ENCODE measurements around the gene OR2F1.
"Not testable (repeated sequence)": the region's sequence is repeated elsewhere in the genome, so short reads cannot be mapped to it uniquely, and the experiment has no call there.

Gene OR2F1

GRCh38 chr7:144009361-144009760, 54.7 kb downstream of the OR2F1 start:
- no peak for DNase-seq (ENCODE audit: low spot score)

GRCh38 chr7:144010061-144010460, 55.4 kb downstream of the OR2F1 start:
- DNase-seq (ENCODE audit: low spot score), result not testable (repeated sequence)

DNA sequence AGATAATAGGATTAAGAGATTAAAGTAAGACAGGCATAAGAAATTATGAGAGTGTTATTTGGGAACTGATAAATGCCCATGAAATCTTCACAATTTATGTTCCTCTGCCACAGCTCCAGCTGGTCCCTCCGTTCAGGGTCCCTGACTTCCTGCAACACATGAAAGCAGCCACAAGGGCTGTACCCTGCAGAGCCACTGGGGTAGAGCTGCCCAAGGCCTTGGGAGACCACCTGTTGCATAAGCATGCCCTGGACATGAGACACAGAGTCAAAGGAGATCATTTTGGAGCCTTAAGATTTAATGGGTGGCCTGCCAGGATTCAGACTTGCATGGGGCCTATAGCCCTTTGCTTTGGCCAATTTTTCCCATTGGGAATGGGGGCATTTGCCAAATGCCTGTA, 56.2 kb downstream of the OR2F1 start:
- not testable (repeated sequence) for DNase-seq (ENCODE audit: low spot score)

GRCh38 chr7:144011458-144012230, 57.0 kb downstream of the OR2F1 start:
- no peak for DNase-seq (ENCODE audit: low spot score)
